K562 (cell line): ENCODE measurements around the gene DKC1. TPM values are rescaled to one million over a fixed set of nuclear protein-coding genes. Genes with fewer than 3 reads are reported as not detected.

Experiments used
- CHCHD3 ChIP-seq: fragments of 250-450 bp; sonication (Bioruptor Pico); IDR thresholded peaks from 2 replicates; pipeline ENCODE4 v2.1.2; 2022; ENCODE audit warnings: mild to moderate bottlenecking
- CREB1 ChIP-seq, 2 experiments: sonication (generic) in 1 of 2; formaldehyde crosslinking in 1 of 2; IDR thresholded peaks; 2 replicates each; pipeline versions ENCODE4 v1.6.1 to v1.8.0; 2012 to 2022; ENCODE audit warnings: inconsistent platforms in 1 of 2, mild to moderate bottlenecking in 1 of 2, missing genetic modification reagents in 1 of 2, moderate library complexity in 1 of 2
- CREB5 ChIP-seq: fragments of 250-450 bp; sonication (Bioruptor Pico); IDR thresholded peaks from 2 replicates; pipeline ENCODE4 v1.5.0; 2020; ENCODE audit warnings: mild to moderate bottlenecking
- CREM ChIP-seq: IDR thresholded peaks from 2 replicates; pipeline ENCODE4 v1.6.1; 2014; ENCODE audit warnings: antibody characterized with exemption, low read depth
- CTCF ChIP-seq, 3 experiments: IDR thresholded peaks in 2 of 3; conservative IDR thresholded peaks in 1 of 3; 2 replicates each; pipeline ENCODE4 v1.5.1; 2011 to 2012; ENCODE audit warnings: low read length in 3 of 3, mild to moderate bottlenecking in 3 of 3, control low read depth in 2 of 3, improper control_type of control experiment in 1 of 3, inconsistent platforms in 1 of 3, low read depth in 1 of 3, mixed read lengths in 1 of 3, moderate library complexity in 1 of 3; ENCODE audit not compliant: insufficient read depth in 2 of 3
- ELF1 ChIP-seq: fragments of 200-800 bp; sonication (Bioruptor generic); IDR thresholded peaks from 2 replicates; pipeline ENCODE4 v1.6.1; 2016; ENCODE audit warnings: missing genetic modification characterization, missing compliant biosample characterization
- FOSL1 ChIP-seq: fragments of 200-800 bp; sonication (Bioruptor generic); conservative IDR thresholded peaks from 2 replicates; pipeline ENCODE4 v1.6.1; 2016; ENCODE audit warnings: missing genetic modification characterization, missing compliant biosample characterization
- HBP1 ChIP-seq: fragments of 450-650 bp; formaldehyde crosslinking; IDR thresholded peaks from 2 replicates; pipeline ENCODE4 v1.4.0; 2022; ENCODE audit warnings: missing genetic modification characterization
- MEF2A ChIP-seq: IDR thresholded peaks from 2 replicates; pipeline ENCODE4 v1.6.1; 2011; ENCODE audit warnings: low read depth, mild to moderate bottlenecking, low read length, moderate library complexity; ENCODE audit not compliant: control insufficient read depth
- MLLT1 ChIP-seq, 2 experiments: fragments of 450-650 bp; IDR thresholded peaks; 2 replicates each; pipeline ENCODE4 v1.6.1; 2016
- NKRF ChIP-seq: fragments of 450-650 bp; IDR thresholded peaks from 2 replicates; pipeline ENCODE4 v1.6.1; 2016; ENCODE audit warnings: borderline replicate concordance
- POLR2G ChIP-seq: fragments of 200-400 bp; formaldehyde crosslinking; IDR thresholded peaks from 2 replicates; pipeline ENCODE4 v1.6.1; 2017; ENCODE audit warnings: low read depth, mild to moderate bottlenecking, antibody characterized with exemption, low read length, moderate library complexity
- RBBP5 ChIP-seq: fragments of 200-600 bp; sonication (generic); IDR thresholded peaks from 2 replicates; pipeline ENCODE4 v1.6.1; 2012; ENCODE audit warnings: borderline replicate concordance, mild to moderate bottlenecking, low read length, control low read depth, inconsistent platforms; ENCODE audit not compliant: insufficient read depth, poor library complexity, severe bottlenecking
- SMAD4 ChIP-seq: fragments of 250-450 bp; sonication (Bioruptor Pico); conservative IDR thresholded peaks from 2 replicates; pipeline ENCODE4 v1.8.0; 2021; ENCODE audit warnings: inconsistent platforms, mild to moderate bottlenecking, moderate library complexity
- SUPT5H ChIP-seq: fragments of 450-650 bp; IDR thresholded peaks from 2 replicates; pipeline ENCODE4 v1.6.1; 2016
- TAL1 ChIP-seq: fragments of 450-650 bp; IDR thresholded peaks from 2 replicates; pipeline ENCODE4 v1.6.1; 2016; ENCODE audit warnings: mild to moderate bottlenecking
- TSC22D4 ChIP-seq: fragments of 450-650 bp; IDR thresholded peaks from 2 replicates; pipeline ENCODE4 v1.6.1; 2016; ENCODE audit warnings: missing genetic modification characterization, missing biosample characterization, control low read depth
- ZBTB1 ChIP-seq: sonication (generic); formaldehyde crosslinking; IDR thresholded peaks from 2 replicates; pipeline ENCODE4 v1.8.1; 2023; ENCODE audit warnings: missing genetic modification reagents, low read depth, mild to moderate bottlenecking, borderline replicate concordance
- ZNF184 ChIP-seq: sonication (generic); formaldehyde crosslinking; IDR thresholded peaks from 2 replicates; pipeline ENCODE4 v1.5.0; 2020; ENCODE audit warnings: missing genetic modification reagents
- polyA plus RNA-seq, 8 experiments: library from polyadenylated mRNA; depleted of rRNA in 4 of 8; stranded (reverse) in 5 of 8; unstranded in 3 of 8; fragments of >200 nt; fragmentation: Nextera tagmentation in 2 of 8; fragmentation: Illumina TruSeq in 1 of 8; extraction: Ambion mirVana in 2 of 8; extraction: Trizol in 1 of 8; gene quantifications; 2 replicates each; pipeline versions ENCODE4 v1.2.1 to v1.2.3, GENCODE V29; 2011 to 2014; ENCODE audit warnings: inconsistent platforms in 1 of 8, missing spikeins in 1 of 8
- total RNA-seq, 7 experiments: library from RNA; depleted of rRNA in 6 of 7; stranded (reverse); fragments of >200 nt in 6 of 7; fragmentation: Illumina TruSeq in 2 of 7; extraction: Trizol in 2 of 7; gene quantifications; 2 replicates each; pipeline versions ENCODE4 v1.2.1 to v1.2.3, GENCODE V29; 2011 to 2021; ENCODE audit warnings: low replicate concordance in 1 of 7

DKC1 gene
- total and polyA plus RNA-seq, 9 of the 15 experiments (the other 6 are each of a cell fraction or from before 2014, with no cell fraction given), result 205 to 313 (median 219) TPM

- TF ChIP-seq TAL1 (no peak), ELF1 (tag) (no peak), TSC22D4 (tag) (no peak), SMAD4 (peak; percentile 57; the same call in 1 of the 2 replicates), ZBTB1 (CRISPR knock-in tag) (peak; percentile 56; the same call in 1 of the 2 replicates), NKRF (peak; percentile 50; the same call in 1 of the 2 replicates), ZNF184 (CRISPR knock-in tag) (no peak), SUPT5H (peak; percentile 71), CREB1 (IDR thresholded peaks at IDR 0.05) (no peak), CREB1 (CRISPR knock-in tag; IDR thresholded peaks at IDR 0.05) (peak; percentile 64), MEF2A (no peak), POLR2G (peak; percentile 89), MLLT1 (IDR thresholded peaks at IDR 0.05) (peak; percentile 76 to 91; a peak in 3 of 4 replicates), CREM (peak; percentile 49; the same call in 1 of the 2 replicates), HBP1 (CRISPR knock-in tag) (no peak), CHCHD3 (no peak), FOSL1 (tag) (peak; percentile 40; the same call in 1 of the 2 replicates), CTCF (IDR thresholded peaks at IDR 0.05 in 2 of 3, conservative IDR thresholded peaks at IDR 0.05 in 1 of 3; ENCODE audit: insufficient read depth in 2 of 3, low read depth in 1 of 3, low read length in 3 of 3) (no peak), RBBP5 (peak; percentile 70), CREB5 (CRISPR knock-in tag) (no peak)
Measured at GRCh38 chrX:154804957-154805695, 42.5 kb downstream of the DKC1 start, which contains the start of gene MPP1 (continued).
